GM10266 (cell line): Measurements from ENCODE around the gene LRP1B.
"Not testable (repeated sequence)": the region's sequence is repeated elsewhere in the genome, so short reads cannot be mapped to it uniquely, and the experiment has no call there.

Experiments
- DNase-seq: peaks from one replicate; pipeline ENCODE4 v3.0.0; 2012; ENCODE audit errors: extremely low spot score
- TF ChIP-seq, protein P1 (sequence below): IDR thresholded peaks from 2 replicates; pipeline ENCODE4 v1.5.1; 2012; ENCODE audit warnings: mild to moderate bottlenecking, low read depth; ENCODE audit not compliant: control insufficient read depth, insufficient read depth; ENCODE audit errors: missing control alignments

LRP1B gene

DNA sequence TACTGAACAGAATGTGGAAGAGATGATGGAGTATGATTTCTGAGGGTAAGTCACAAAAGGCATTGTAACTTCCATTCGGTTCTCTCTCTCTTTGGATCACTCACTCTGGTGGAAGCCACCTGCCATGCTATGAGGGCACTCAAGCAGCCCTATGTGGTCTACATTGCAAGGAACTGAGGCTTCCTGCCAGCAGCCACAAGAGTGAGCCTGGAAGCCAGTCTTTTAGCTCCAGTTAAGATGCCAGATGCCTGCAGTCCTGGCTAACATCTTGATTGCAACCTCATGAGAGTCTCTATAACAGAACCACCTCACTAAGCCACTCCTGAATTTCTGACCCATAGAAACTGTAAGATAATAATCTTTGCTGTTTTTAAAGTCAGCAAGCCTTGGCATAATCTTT lies 935.7 kb downstream of the LRP1B start:
- no peak for DNase-seq
- TF ChIP-seq, protein P1, sequence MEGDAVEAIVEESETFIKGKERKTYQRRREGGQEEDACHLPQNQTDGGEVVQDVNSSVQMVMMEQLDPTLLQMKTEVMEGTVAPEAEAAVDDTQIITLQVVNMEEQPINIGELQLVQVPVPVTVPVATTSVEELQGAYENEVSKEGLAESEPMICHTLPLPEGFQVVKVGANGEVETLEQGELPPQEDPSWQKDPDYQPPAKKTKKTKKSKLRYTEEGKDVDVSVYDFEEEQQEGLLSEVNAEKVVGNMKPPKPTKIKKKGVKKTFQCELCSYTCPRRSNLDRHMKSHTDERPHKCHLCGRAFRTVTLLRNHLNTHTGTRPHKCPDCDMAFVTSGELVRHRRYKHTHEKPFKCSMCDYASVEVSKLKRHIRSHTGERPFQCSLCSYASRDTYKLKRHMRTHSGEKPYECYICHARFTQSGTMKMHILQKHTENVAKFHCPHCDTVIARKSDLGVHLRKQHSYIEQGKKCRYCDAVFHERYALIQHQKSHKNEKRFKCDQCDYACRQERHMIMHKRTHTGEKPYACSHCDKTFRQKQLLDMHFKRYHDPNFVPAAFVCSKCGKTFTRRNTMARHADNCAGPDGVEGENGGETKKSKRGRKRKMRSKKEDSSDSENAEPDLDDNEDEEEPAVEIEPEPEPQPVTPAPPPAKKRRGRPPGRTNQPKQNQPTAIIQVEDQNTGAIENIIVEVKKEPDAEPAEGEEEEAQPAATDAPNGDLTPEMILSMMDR: no peak

DNA sequence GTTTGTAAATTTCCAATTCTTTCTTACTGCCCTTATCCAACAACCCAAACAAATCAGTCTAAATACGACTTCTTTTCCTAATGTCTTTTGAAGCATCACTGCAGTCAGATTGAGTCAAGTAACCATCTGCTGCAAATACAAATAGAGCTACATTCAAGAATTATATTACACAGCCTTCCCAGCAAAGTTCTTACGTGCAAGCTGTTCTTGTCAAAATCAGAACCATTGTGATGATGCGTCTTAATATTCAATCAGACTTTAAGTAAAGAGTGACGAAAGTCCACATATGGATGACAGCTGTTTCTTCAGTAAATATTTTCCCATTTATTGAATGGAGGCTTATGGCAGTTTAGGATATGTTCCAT lies 943.8 kb downstream of the LRP1B start:
- DNase-seq: no peak
- TF ChIP-seq, protein P1: no peak

DNA sequence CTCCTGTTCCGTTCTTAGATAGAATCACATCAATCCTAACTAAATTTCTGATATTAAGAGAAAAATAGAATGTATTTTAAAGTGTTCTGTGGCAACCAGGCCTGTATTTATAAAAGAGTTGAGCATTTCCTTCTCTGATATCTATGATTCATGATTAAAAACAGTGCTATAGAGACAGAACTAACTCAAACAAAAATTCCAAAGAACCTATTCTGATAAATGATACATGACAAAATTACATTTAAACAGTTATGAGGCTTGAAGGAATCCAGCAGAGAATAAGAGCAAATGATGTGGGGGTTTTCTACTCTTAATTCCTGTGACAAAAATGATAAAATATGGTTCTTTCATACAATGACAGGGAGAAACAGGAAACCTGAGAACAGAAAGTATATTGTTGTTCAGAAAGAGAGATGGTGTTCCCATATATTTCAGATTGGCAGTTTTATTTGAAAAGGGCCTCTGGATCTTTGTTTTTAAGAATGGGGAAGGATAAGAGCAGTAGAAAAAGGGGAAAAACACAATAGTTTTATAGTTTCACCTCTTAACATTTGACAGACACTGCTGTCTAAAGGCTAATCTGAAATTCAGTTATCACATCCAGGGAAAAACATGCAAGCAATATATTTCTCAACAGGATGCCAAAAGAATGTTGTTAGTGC lies 944.3 kb downstream of the LRP1B start:
- no peak for DNase-seq
- TF ChIP-seq, protein P1: no peak

DNA sequence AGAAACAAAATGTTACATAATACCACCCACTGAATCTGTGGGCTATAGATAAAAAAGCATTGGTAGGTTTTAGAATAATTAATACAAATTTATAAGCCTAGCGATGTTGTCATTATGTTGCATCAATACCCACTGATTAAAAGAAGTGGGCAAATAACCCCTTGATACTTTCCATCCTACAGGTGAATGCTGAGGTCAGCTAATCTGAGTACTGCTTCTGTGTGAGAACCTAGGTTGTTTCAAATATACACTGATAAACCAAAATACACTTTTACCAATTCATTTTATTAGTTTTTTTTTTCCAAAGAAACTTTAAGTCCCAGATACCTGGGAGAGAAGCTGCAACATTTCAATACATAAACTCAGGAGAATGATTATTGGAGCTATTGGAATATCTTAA lies 948.6 kb downstream of the LRP1B start:
- DNase-seq: no peak

DNA sequence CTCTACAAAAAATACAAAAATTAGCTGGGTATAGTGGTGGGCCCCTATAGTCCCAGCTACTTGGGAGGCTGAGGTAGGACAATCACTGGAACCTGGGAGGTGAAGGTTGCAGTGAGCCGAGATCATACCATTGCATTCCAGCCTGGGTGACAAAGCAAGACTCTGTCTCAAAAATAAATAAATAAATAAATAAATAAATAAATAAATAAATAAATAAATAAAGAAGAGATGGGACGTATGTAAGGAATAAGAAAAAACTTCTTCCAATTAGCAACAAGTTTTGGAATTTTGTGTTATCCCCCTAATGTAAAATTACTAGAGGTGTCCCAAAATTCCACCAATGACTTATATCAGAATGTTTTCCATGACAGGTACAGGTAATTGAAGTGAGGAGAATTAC lies 961.7 kb downstream of the LRP1B start:
- not testable (repeated sequence) for DNase-seq

More for the DNA sequence above, 948.6 kb downstream of the LRP1B start:
- TF ChIP-seq, protein P1: no peak

DNA sequence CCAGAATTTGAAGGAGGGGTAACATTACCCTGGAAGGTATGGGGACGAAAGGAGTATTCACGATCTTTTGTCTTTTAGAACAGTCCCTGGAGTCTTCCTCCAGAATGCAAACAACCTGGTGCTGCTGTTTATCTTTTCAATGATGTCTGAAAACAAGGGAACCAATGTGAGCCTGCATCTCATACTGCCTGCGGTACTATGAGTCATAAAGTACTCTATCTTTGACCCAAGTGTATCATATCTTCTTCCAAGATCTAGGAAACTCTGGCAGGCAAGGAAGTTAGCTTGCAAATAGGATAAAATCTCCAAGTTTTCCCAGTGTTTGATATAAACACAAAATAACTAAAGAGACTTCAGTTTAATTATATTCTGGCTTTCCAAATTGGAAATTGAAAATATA lies 968.5 kb downstream of the LRP1B start:
- TF ChIP-seq, protein P1: no peak
- DNase-seq: no peak

DNA sequence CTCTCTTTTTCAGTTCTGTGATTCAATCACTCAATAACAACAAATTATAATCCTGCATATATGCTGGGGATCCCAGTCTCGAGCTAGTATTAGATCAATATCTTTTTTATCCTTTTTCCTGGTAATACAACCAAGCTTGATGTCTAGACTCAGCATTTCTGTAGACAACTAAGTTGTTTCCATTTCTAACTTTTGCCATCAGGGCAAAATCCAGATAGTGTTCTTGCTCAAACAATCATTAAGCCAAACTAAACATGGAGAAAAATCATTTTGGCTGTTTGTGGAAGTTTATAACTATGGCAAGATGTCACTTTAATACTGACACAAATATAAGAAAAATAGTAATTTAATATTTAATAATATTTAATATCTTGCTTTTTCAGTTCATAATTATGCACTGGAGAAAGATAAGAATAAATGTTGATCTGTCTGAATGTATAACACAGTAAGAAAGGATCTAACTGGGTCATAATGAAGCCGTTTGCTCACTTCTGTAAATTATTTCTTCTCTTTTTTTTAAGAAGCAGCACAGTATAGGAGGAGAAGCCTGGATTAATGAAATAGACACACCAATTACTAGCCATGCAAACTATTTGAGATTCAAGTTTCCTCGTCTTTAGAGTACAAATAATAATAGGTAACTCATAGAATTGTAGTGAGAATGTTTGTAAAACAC lies 979.1 kb downstream of the LRP1B start:
- no peak for DNase-seq
- TF ChIP-seq, protein P1: no peak

DNA sequence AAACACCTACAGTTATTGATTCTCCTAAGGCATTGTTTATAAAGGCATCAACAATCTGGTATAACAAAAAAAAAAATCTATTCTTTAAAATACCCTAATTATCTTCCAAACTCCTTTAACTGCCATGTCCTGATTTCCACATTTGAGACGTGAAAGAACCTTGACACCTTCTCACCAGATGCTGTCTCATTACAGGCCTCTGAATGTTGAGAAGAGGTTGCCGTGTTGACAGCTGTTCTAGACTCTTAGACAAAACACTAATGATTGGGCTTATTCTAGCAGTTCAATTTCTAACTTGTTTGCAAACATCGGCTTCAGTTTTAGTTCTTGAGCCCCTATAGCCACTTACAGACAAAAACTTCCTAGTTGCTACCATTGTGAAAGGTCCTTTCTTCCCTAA lies 988.8 kb downstream of the LRP1B start:
- TF ChIP-seq, protein P1: no peak
- no peak for DNase-seq
